SIG-M5 (cell line): ENCODE data around the gene MKRN1.
"Not testable (repeated sequence)": the region's sequence is repeated elsewhere in the genome, so short reads cannot be mapped to it uniquely, and the experiment has no call there.

ENCODE experiments used
- DNase-seq: peaks from one replicate; lab custom pipeline; 2025; lab: John Stamatoyannopoulos, UW

The MKRN1 gene

GRCh38 chr7:140484951-140485499, 5.7 kb upstream of the MKRN1 start:
- no peak for DNase-seq

- DNase-seq = no peak
Measured at GRCh38 chr7:140484479-140484878, 5.2 kb upstream of the MKRN1 start.

DNA sequence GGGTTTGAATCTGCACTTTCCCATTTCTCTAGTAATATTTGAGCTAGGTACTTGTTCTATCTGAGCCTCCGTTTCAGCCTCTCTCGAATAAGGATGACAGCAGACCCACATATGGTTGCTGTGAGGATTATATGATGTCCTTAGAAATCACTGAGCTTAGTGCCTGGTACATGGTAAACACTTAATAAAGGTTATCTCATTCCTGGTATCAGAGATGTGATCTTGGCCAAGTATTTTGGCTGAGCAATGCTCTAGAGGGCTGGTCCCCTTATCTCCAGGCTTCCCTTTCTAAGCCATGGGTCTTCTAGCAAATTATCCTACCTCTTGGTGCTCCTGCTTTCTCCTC, 407 bp upstream of the MKRN1 start:
- no peak for DNase-seq

GRCh38 chr7:140478246-140479061, 851 bp downstream of the MKRN1 start:
- DNase-seq = no peak

- DNase-seq = no peak
Measured at GRCh38 chr7:140476698-140477261, 2.5 kb downstream of the MKRN1 start.

GRCh38 chr7:140475747-140476333, 3.5 kb downstream of the MKRN1 start:
- DNase-seq = no peak

DNA sequence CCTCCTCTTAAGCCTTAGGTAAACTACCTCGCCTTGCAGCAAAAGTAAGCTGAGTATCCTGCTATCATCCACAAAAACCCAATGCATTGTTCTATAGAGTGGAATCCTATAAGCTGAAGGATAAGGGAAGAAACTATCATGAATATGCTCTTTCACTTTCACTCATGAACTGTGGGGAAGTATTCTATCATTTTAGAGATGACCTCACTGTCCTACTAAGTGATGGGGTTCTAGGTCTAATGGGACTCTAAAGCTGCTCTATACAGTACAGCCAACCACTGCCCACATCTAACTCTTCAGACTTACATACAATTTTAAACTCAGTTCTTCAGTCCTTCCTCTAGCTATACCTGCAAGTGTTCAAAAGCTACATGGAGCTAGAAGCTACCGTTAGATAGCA, 16.2 kb downstream of the MKRN1 start:
- no peak for DNase-seq

DNA sequence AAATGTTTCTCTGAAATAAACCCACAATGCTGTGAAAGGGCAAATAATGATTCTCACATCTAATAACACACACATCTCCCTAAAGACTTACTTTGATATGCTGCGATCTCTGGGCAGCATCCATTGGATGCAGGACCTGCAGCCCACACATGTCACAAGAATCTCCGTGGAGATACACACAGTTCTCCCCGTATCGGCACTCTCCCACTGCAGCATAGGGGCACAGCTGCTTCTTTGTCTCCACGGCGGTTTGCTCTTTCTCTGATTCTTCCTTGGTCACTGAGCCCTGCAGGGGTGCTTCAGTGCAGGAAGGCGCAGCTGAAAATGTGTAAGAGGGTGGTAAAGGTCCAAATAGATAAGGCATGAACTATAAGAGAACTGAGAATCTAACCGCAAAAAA, 20.4 kb downstream of the MKRN1 start:
- DNase-seq = no peak

DNA sequence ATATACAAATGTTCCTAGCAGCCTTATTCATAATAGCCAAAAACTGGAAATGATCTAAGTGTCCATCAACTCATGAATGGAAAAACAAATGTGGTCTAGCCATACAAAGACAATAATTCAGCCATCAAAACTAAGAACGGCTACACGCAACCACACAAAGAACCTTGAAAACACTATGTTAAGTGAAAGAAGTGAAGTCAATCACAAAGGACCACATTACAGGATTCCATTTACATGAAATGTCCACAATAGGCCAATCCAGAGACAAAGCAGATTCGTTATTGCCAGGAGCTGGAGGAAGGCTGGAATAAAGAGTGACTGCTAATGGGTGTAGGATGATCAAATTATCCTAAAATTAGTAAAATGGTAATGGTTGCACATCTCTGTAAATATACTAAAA, 21.1 kb downstream of the MKRN1 start:
- DNase-seq = no peak

DNA sequence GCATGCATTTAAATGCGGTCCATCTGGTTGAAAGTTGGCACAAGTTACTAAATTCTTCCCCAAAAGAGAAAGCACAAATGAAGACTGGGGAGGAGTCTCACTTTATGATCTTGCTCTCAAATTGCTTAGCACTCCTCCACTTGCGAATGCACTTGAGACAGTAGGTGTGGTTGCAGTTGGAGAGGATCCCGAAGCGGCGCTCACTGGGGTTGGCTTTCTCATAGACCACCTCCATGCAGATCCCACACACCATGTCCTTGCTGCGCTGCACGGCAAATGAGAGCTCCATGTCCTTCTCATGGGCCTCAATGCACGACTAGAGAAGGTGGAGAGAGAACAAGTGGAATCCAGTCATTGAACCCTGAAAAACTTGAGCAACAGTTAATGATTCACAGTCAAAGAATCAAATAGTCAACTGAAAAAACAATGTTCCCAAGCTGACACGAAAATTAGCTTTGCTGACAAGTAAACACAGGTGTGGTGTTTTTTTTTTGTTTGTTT, 22.7 kb downstream of the MKRN1 start:
- DNase-seq = no peak

DNA sequence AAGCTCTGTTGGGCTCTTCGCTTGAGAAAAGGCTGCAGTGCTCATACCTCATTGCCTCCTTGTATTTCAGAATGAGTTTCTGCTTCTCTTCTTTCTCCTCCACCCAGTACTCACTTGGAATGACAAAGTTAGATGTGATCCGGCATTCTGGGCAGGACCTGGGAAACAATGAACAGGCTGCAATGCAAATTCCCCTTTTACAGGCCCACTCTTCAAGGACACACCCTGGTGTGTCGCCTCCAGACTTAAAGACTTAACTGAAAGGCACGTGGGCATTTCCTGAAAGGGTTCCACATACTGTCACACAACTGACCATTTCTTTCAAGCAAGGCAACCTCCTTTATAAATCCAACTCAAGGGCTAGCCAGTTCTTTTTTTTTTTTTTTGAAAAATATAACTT, 23.6 kb downstream of the MKRN1 start:
- no peak for DNase-seq

GRCh38 chr7:140454657-140455015, 24.7 kb downstream of the MKRN1 start:
- DNase-seq = no peak

- DNase-seq = not testable (repeated sequence)
Measured at GRCh38 chr7:140453785-140454656, 25.3 kb downstream of the MKRN1 start.

DNA sequence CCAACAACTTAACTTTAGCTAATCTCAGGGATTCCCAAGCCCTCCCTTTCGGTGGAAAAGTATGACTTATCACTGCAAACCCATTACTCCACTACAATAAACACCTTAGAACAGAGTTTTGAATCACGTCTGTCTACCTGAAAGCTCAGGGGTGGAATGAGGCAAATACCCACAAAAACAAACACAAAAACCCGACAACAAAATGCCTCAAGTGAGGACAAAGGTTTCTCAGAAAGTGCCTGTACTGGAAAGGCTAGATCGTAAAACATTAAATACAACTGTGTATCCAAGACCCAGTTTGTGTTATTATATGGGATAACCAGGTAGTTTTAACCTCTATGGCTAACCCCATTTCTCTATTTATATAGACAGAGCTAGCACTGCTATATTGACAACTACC, 26.0 kb downstream of the MKRN1 start:
- no peak for DNase-seq

GRCh38 chr7:140451716-140452115, 27.6 kb downstream of the MKRN1 start:
- DNase-seq = no peak

DNA sequence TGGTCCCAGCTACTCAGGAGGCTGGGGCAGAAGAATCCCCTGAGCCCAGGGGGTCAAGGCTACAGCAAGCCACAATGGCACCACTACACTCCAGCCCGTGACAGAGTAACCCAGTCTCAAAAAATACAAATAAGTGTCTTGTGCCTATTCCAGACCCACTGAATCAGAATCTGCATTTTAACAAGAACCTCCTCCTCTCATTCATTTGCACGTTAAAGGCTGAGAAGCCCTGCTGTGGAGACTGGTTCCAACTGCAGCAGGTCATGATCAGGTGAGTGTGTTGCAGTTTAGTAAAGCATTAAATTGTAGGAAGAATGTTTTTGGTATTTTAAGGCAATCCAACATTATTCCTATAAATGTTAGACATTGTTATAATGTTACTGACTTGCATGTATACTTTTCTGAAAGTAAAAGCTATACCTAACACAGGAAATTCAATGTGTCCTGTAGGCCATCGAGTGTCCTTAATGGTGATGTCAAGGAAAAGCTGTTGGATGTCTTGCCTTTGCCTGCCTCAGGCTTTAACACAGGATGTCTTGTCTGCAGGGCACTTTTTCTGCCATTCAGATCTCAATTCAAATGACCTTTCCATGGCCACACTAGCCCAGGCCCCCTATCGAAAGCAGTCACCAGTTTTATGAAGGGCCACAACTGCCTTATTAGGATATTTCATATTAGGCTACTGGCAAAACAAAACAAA, 30.4 kb downstream of the MKRN1 start:
- DNase-seq = no peak

GRCh38 chr7:140447841-140448240, 31.5 kb downstream of the MKRN1 start:
- DNase-seq = no peak

DNA sequence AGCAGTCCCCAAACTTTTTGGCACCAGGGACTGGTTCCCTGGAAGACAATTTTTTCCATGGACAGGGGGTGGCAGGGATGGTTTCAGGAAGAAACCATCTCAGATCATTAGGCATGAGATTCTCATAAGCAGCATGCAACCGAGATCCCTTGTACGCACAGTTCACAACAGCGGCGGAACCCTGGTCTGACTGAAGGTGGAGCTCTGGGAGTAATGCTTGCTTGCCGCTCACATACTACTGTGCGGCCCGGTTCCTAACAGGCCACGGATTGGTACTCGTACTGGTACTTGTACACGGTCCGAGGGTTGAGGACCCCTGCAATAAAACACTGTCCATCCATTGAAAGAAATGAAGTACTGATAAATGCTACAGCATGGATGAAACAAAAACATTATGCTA, 32.8 kb downstream of the MKRN1 start:
- DNase-seq = no peak

DNA sequence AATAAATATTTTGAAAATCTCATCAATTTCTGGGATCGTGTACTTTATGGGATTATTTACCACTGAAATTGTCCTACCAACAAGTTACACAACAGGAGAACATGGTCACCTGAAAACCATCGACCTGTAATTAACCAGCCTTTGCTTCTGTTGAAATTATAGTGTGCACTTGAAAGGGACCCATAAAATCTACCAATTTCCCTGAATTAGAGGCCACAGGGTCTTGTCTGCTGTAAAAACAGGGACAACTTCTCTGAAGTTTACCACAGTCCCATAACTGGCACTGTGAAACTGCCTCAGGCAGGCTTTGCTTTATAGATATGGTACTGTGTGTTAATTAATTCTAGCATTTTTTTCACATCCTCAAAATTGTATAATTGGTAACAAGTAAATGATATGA, 37.8 kb downstream of the MKRN1 start:
- no peak for DNase-seq

DNA sequence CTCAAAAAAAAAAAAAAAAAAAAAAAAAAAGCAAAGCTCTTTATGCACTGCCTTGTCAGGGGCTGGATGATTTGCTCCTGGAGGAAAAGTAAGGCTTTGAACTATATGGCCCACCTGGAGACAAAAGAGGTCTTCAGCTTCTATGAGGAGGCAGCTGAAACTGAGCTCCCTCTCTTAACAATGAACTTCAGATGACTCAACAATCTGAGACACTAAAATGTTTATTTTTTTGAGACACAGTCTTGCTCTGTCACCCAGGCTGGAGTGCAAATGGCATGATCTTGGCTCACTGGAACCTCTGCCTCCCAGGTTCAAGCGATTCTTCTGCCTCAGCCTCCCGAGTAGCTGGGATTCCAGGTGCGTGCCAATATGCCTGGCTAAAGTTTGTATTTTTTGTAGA, 38.7 kb downstream of the MKRN1 start:
- DNase-seq = no peak

GRCh38 chr7:140439359-140439758, 39.9 kb downstream of the MKRN1 start:
- DNase-seq = no peak
